GM21390 (cell line): Measurements from ENCODE around the gene RET.
"Not testable (repeated sequence)": the region's sequence is repeated elsewhere in the genome, so short reads cannot be mapped to it uniquely, and the experiment has no call there.

ENCODE experiments used
- ATAC-seq: cut with Tn5 transposase; IDR thresholded peaks from one replicate; pipeline ENCODE4 v1.9.1; 2021; ENCODE audit not compliant: unreplicated experiment

Gene RET

DNA sequence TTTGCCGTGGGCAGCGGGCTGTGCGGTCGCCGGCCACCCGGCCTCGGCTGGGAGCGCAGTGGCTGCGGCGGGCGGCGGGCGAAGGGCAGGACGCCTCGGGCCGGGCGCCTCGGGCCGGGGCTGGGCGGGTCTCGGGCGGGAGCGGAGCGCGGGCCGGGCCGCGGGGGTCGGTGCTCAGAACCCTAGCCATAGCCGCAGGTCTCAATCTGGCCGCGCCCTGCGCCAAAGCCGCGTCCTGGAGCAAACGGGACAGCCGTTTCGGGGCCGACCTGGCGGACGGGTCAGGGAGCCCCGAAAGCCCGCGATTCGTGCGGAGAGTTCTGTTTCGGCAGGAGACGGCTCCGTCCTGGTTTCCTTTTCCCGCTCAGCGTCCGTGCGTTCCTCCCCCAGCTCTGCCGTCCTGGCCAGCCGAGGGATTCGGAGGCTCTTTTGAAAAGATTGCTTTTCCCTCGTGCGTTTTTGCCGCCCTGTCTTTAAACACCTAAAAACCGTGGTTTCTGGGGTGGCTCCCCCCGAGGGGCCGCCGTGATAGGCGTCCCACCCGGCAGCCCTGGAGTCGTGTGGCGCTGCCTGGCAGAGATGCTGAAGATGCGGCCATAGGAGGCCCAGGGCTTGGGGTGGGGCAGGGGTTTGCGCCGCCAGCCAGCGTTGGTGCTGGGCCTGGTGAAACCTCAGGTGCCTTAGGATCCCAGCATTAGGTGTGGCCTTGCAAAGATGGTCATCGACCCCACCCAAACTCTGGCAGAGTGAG, 727 bp downstream of the RET start:
- ATAC-seq, result no peak

DNA sequence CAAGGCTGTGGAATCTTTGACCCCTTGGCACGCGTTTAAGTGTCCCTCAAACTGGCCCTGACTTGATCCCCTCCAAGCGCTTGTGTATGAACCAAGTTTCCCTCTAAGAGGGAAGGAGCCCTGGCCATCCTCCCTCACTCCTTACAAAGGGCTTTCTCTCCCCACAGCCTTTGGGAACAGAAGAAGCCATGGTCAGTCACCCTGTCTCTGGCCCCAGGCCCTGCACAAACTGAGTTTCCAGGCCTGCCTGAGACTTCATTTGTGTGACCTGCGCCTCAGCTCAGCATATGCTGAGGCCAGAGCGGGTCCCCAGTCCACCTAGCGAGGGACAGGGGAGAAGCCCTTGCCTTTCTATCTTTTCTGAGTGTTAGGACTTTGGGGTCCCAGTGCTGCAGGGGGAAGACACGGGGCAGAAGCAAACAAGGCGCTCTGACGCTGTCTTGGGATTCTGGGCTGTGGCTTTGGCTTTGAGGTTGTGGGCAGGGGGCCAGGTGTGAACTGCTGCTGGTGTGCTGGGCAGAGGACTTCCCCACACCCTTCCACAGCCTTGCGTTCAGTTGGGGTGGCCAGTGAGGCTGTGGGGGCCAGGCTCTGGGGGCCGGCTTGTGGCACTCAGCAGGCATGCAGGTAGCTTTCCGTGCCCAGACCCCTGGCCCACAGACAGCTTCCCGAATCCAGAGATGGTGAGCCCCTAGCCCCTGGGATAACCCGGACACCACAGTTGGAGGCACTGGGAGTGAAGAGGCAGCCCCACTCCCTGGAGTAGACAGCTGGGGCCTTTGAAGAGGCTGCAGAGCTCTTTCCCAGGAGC, 1.5 kb downstream of the RET start:
- no peak for ATAC-seq

DNA sequence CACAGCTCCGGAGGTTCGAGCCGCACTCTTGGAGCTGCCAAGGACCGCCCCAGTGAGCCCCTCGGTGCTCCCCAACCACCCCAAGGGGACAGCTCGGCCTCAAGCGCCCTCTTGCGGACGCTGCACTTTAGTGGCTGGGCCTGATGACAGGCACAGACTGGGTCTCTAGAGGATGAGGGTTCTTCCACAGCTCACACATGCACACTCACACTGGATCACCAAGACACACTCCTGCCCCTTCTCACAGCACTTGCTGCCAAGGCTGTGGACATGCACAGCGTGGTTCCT, 2.1 kb downstream of the RET start:
- no peak for ATAC-seq

DNA sequence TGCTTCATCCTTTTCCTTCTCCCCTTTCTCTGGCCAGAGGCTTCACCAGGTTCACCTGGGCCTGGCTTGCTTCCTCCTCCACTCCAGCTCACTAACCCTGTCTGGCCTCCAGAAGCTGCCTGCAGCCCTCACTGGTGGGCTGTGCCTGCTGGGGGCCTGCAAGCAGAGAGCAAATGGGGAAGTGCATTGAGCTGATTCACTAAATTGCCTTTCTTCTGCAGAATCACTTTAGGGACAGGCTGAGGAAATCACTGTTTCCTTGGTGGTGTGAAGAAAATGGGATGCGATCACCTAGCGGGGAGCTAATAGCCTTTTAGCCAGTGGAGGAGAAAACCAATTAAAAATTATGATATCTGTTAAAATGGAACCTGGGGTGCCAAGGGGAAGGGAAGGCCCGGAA, 3.0 kb downstream of the RET start:
- no peak for ATAC-seq

DNA sequence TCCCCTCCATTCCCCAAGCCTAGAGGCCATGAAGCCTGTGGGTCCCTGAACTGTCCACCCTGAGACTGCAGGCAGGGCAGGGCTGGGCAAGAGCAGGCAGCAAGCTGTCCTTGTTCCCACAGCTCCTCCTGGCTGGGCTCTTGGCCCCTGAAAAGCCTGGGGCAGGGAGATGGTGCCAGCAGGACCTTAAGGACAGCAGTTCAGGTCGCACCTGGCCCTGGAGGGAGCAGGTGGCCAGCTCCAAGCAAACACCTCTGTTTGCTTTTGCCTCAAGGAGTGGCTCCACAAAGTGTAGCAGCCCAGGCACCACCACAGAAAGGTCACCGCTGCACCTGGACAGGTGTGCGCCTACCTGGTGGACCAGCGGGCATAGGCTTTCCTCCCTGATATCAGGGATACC, 5.2 kb downstream of the RET start:
- ATAC-seq, result no peak

DNA sequence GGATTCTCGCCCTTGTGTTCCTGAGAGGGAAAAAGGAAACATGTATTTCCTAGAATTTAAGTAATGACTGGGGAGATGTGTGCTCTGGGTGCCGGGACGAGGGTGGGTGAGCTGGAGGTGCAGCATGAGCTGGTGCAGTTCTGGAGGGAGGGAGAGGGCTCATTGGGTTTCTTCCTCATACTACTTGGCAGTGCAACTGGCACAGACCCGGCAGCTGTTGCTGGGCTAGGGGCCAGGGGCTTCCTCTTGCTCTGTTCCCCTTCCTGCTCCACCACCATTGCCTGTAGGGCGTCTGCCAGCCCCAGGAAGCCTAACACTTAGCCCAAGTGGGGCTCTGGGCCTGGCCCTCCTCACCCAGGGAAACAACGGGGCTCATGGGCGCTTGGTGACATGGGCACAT, 5.9 kb downstream of the RET start:
- no peak for ATAC-seq

DNA sequence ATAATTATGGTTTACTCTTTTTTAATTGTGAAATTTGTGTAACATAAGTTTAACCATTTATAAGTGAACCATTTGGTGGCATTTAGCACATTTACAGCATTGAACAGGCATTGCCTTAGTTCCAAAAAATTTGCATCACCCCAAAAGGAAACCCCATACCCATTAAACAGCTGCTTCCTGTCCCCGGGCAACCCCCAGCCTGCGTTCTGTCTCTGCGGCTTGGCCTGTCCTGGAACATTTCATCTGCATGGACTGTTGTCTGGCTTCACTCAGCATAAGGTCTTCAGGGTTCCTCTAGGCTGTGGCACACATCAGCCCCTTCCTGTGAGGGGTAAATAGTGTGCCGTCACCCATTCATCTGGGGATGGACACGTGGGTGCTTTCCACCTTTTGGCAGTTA, 6.9 kb downstream of the RET start:
- no peak for ATAC-seq

DNA sequence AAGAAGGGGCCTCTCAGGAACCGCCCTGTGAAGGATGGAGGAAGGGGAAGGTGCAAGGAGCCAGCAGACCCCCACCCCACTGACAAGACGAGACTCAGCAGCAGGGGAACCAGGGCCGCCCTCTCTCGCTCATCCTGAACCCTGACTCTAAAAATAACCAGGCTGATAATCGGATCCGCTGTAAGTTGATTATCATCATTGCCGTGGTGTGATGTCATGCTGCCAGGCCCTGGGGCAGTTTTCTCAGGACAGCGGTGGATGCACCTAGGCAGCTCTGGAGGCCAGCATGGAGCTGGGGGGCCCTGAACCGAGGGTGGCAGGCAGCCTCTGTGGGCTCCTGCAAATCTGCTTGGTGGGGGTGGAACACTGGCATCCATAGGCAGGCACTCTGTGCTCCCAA, 7.9 kb downstream of the RET start:
- ATAC-seq, result no peak

DNA sequence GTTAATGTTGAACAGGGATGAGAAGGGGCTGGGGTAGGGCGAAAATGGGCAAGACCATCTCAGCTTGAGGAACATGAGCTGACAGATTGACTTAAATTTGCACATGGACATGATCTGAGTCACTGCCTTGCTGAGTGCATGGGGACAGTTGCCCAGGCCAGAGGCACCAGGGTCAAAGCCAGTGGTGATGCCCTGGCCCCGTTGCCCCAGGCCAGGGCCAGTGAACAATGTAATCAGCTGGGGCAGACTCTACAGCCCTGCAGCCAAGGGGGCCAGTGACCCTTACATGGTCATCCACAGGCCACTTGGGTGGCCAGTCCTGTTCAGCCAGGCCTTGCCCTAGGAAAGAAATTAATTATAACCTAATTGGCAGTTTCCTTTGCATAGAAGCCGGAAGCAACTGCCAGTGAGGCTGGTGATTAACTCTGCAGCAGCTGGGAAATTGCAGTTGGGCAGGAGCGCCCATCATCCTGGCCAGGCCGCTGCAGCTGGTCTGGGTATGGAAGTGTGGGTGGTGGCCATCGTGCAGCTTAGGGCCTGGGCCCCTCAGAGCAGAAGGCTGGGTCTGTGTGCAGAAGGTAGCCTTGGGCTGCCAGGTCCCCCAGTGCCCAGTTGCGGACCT, 9.6 kb downstream of the RET start:
- no peak for ATAC-seq

DNA sequence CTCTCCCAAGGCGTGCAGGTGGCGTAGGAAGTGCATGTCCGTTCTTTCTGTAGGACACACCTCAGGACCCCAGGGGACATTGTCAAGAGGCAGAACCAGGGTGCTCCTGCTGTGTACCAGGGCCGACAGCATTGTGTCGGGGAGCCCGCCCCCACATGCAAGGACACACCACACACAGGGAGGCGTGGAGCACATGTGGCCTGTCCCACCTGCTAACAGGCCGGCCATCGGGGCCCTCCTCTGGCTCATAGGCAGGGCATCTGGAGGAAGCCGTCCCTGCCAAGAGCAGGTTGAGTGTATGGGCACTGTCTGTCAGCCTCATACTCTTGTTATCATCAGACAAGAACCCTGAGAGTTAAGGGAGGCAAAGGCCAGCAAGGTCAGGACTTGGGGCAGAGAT, 12.7 kb downstream of the RET start:
- no peak for ATAC-seq

DNA sequence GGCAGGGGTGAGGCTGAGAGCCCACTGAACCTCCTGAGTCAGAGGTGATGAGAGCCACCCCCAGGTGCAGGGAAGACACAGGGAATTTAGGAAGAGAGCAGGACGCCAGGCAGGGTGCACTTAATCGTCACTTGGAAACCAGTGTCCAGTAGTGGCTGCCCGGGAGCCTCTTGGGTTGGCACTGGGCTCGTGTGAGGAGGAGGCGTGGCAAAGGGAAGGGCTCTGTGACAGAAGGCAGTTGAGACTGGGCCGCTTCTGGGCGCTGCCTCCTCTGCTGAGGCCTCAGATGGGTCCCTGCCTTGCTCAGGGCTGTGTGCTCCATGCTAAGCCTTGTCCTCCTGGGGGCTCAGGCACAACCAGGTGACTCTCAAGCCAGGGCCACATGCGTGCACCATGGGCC, 13.3 kb downstream of the RET start:
- no peak for ATAC-seq

DNA sequence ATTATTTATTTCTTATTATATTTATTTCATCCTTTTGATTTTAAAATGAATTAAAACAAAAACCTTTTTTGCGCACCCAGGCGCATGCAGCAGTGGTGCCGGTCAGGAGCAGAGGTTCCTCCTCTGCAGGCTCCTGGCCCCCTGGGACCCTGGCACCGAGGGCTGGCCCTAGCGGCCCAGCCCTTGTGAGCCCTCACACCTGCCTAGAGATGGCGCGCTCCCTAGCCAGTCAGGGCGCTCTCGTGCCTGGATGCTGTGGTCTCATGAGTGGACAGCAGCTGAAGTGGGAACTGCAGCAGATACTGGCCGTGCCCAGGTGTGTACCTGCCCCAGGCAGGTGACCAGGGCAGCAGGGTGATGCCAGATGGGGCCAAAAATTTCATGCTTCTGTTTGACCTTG, 13.8 kb downstream of the RET start:
- no peak for ATAC-seq

DNA sequence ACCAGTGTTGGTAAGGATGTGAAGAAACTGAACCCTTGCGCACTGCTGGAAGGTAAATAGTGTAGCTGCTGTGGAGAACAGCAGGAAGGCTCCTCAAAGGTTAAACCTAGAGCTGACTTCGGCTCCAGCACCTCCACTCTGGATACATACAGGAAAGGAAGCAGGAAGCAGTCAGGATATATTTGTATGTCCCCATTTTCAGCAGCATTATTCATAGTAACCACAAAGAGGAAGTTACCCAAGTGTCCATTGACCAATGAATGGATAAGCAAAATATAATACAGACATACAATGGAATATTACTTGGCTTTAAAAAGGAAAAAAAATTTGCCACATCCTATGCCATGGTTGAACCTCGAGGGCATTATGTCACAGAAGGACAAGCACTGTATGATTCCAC, 15.0 kb downstream of the RET start:
- no peak for ATAC-seq

DNA sequence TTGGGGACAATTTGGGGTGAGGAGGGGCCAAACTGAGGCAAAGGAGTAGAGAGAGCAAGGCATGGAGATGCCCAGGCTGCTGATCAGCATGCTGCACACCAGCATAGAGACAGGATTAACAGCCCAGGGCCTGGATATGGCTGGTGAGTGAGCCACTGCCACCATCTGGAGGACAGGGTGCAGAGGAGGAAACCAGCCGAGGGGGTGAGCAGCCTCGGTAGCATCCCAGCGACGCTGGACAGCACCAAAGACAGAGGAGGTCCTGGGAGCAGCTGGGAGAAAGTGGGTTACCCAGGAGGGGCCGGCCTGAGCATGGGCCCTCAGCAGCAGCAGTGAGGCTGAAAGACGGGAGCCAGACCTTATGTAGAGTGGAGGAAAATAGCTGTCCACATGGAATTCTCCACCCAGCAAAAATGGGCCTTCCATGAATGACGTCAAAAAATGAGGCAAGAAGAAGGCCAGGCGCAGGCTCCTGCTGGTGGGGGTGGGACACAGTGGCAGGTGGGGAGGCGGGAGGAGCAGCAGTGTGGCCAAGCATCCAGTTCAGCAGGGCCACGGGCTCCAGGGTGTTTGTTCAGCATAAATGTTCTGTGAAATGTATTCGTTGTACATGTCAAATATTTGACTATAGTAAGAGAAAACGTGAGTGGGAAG, 16.7 kb downstream of the RET start:
- no peak for ATAC-seq

DNA sequence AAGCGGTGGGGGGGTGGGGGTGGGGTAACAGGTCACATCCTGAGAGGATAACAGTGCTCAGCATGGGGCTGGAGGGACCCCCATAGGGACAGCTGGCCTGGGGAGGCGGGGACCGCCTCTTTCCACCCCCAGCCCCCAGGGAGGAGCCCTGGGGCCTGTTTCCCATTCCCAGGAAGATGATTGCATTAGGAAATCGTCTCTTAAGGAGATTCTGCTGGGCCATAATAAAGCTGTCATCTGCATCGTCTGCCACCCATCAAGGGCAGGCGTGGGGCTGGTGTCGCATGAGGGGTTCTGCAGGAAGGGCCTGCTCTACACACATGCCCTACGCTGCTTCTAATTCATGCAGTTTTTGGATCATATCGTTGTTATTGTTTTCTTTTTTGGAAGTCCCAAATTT, 17.2 kb downstream of the RET start:
- ATAC-seq, result no peak

DNA sequence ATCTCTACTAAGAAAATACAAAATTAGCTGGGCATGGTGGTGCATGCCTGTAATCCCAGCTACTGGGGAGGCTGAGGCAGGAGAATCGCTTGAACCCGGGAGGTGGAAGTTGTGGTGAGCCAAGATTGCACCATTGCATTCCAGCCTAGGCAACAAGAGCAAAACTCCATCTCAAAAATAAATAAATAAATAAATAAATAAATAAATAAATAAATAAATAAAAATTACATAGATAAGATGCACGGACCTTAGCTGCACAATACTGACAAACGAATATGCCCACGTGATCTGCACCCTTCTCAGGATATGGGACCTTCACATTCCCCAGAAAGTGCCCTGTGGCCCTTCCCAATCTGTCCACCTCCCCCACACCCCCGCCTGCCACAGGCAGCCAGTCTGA, 22.5 kb downstream of the RET start:
- ATAC-seq, result not testable (repeated sequence)

DNA sequence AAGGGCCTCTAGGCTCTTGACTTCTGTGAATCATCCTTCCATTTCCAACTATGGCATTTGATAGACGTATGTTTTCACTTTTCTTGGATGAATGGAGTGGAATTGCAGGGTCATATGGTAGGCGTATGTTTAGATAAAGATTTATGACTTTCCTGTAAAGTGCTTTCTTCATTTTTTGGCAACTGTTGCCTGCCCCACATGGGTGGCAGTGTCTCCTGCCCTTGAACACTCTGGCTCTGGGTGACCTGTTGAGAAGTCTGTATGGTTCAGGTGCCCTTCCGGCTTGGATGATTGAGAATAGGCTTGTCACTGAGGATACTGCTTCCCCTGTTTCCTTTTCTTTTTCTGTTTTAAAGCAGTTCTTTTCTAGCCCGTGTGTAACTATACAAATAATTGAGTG, 23.1 kb downstream of the RET start:
- no peak for ATAC-seq

DNA sequence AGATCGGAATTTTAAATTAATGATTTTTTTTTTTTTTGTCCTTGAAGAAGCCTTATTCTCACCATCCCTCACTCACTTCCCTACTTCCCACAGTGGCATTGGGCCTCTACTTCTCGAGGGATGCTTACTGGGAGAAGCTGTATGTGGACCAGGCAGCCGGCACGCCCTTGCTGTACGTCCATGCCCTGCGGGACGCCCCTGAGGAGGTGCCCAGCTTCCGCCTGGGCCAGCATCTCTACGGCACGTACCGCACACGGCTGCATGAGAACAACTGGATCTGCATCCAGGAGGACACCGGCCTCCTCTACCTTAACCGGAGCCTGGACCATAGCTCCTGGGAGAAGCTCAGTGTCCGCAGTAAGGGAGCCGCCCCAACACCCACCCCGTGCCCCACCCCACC, 23.5 kb downstream of the RET start:
- ATAC-seq, result no peak

DNA sequence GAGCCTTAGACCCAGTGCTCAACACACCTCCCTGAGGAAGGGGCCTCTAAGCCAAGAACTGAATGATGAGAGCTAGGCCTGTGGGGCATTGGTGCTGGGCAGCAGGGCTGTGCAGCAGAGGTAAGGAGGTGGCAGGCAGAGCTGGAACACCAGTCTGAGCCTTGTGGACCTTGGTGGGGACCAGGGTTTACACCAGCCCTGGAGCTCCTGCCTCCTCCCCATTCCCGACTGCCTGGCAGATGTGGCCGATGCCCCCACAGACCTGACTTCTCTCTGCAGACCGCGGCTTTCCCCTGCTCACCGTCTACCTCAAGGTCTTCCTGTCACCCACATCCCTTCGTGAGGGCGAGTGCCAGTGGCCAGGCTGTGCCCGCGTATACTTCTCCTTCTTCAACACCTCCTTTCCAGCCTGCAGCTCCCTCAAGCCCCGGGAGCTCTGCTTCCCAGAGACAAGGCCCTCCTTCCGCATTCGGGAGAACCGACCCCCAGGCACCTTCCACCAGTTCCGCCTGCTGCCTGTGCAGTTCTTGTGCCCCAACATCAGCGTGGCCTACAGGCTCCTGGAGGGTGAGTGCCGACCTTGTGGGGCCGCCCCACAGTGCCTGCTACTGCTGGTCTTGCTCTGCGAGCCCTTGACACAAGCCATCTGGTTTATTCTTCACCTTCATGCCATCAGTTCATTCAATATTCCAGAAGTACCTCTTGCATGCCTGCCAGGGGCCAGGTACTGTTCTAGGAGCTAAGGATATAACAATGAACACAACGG, 25.4 kb downstream of the RET start:
- ATAC-seq, result no peak

DNA sequence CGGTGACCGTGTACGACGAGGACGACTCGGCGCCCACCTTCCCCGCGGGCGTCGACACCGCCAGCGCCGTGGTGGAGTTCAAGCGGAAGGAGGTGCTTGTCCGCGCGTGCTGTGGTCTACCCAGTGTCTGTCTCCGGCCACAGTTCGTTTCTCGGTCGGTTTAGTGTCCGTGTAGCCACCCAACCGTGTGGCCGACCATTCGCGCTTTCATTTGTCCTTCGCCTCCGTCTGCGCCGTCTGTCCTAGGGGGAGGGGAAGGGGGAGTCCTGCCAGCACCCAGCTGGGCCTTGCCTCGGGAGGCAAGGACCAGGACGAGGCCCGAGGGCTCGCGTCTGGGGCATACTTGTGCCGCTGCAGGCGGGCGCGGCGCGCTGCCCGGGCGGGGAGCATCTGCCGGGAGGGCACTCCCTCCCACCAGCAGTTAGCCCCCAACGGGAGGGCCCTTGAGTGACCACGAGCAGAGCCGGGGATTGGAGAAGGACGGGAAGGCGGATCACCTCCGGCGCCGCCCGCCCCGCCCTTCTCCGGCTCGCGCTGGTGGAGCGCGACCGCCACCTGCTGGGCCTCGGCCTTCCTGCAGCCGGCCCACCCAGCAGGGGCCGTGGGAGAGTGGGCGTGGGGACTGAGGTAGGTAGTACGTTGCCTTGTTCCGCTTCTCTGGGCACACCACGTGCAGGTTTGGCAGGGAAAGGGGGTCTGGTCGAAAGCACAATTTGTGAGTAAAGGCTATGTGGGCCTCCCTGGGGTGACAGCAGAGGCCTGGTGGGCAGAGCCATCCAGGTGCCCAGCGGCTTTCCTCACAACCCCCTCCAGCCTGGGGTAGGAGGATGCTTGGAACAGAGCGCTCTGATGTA, 28.5 kb downstream of the RET start:
- ATAC-seq, result peak; percentile 87

DNA sequence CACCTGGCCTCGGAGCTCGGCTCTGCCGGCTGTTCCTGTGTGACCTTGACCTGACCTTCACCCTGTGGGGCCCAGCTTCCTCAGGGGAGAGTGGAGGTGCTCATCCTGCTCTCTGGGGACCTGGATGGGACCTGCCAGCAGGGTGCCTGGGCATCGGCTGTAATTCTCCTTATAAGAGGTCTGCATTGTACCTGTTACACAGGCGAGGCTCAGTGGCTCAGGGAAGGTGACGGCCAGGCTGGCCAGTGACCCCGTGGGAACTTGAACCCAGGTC, 29.0 kb downstream of the RET start:
- no peak for ATAC-seq
